GM13977 (cell line): ENCODE data around the gene MTUS2.
"Not testable (repeated sequence)": the region's sequence is repeated elsewhere in the genome, so short reads cannot be mapped to it uniquely, and the experiment has no call there.

ENCODE experiments used
- DNase-seq: peaks from one replicate; pipeline ENCODE4 v3.0.0; 2012; ENCODE audit warnings: low spot score
- CTCF ChIP-seq: IDR thresholded peaks from 2 replicates; pipeline ENCODE4 v1.5.1; 2012; ENCODE audit warnings: mild to moderate bottlenecking, control low read depth; ENCODE audit not compliant: insufficient read depth; ENCODE audit errors: extremely low read depth, missing control alignments
- in situ Hi-C: fragments of 300-500 bp; cut with MboI; formaldehyde crosslinking; loops from one replicate; pipeline ENCODE4 v1.12.0; 2022; ENCODE audit warnings: low sequenced_read_pairs, low pct_unique_long_range_greater_than_20kb, mixed read lengths, inconsistent platforms; ENCODE audit not compliant: unreplicated experiment

The MTUS2 gene

GRCh38 chr13:28978574-28978973 is 158.4 kb downstream of the MTUS2 start:
- TF ChIP-seq CTCF, result no peak
- no peak for DNase-seq
- in situ Hi-C loops, result no loop called here

DNA sequence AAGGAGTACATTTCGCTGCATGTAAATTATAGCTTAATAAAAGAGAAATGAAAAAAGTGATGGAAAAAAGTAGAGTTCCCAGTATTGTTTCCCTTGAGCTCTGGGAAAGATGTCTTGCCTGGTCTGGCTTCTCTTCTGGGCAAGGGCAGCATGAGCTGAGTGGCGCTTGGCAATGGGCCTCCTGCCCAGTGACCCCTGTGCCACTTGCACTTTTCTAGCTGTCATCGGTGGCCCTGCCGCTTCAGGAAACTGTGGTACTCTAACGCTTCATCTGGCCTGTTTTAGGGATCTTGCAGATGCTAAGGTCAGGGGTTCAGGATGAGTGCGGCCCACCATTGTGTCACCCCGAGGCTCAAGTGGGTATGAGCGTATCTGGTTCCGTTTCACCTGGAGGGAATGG is 161.4 kb downstream of the MTUS2 start:
- in situ Hi-C loops, result no loop called here
- TF ChIP-seq CTCF, result no peak
- no peak for DNase-seq

DNA sequence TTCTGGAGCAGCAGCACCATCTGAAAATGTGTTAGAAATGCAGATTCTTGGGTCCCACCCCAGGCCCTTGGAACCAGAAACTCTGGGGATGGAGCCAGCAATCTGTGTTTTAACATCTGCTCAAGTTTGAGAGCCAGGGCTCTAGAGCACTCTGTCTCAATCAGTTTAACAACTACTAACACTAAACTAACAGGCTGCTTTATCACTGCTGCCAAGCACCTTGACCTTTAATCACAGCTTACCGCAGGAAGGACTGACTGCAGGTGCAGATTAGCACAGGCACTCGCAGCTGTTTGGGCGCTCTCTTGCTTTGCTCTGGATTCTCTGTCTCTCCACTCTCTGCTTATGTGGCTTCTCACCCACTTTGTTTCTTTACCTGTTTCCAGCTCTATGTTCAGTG is 163.5 kb downstream of the MTUS2 start:
- no peak for DNase-seq
- no peak for TF ChIP-seq CTCF
- in situ Hi-C loops, result no loop called here

GRCh38 chr13:28984326-28984725 is 164.2 kb downstream of the MTUS2 start:
- in situ Hi-C loops, result no loop called here
- TF ChIP-seq CTCF, result no peak
- DNase-seq, result no peak

DNA sequence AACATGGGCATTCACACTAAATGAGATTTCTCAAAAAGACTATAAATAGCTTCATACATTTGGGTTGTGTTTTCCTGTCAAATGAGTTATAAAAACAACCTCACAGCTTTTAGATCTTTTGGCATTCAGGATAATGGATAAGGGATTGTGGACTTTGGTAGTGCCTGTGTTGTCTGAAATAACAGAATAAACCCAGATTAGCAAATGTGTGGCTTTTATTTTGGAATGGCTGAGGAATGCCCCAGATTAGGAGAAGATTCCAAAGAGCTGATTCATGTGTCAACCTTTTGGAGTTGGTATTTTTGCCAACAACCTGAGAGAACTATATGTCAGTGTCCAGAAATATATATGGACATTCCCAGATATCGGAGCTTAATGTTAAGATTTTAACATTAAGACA is 164.7 kb downstream of the MTUS2 start:
- TF ChIP-seq CTCF, result no peak
- in situ Hi-C loops, result no loop called here
- DNase-seq, result no peak

- DNase-seq, in situ Hi-C loops: not testable (repeated sequence)
Observed at GRCh38 chr13:28990378-28990777, 170.2 kb downstream of the MTUS2 start.

- in situ Hi-C loops, result no loop called here
- TF ChIP-seq CTCF, result no peak
- DNase-seq, result no peak
Observed at GRCh38 chr13:28991764-28992163, 171.6 kb downstream of the MTUS2 start.
